GM23248 (cell line): ENCODE results near the gene RAB19.

Experiments used
- EZH2 ChIP-seq: fragments of 200-600 bp; sonication (generic); IDR thresholded peaks from 2 replicates; pipeline ENCODE4 v1.6.1; 2018; ENCODE audit warnings: antibody characterized with exemption, mild to moderate bottlenecking; ENCODE audit not compliant: insufficient read depth, poor library complexity, severe bottlenecking
- EZH2phosphoT487 ChIP-seq: fragments of 200-600 bp; sonication (generic); IDR thresholded peaks from 2 replicates; pipeline ENCODE4 v1.6.1; 2018; ENCODE audit warnings: antibody characterized with exemption, moderate library complexity, mild to moderate bottlenecking, low read depth; ENCODE audit not compliant: insufficient read depth

GRCh38 chr7:140453273-140453672 lies 49.4 kb downstream of the RAB19 start:
- TF ChIP-seq EZH2, result no peak
- TF ChIP-seq EZH2phosphoT487, result no peak
